Hematopoietic multipotent progenitor cell treated with erythropoietin and hydrocortisone succinate and interleukin-3 and kit ligand, for 4 days (in vitro differentiated cells): ENCODE results near the gene IRF2BPL.
A peak's percentile ranks its signal among the peaks of the same experiment; 100 is the strongest.
"Not testable (repeated sequence)": the region's sequence is repeated elsewhere in the genome, so short reads cannot be mapped to it uniquely, and the experiment has no call there.

ENCODE experiments used
- DNase-seq: peaks from one replicate; pipeline ENCODE4 v3.0.0-alpha.2; 2015

The IRF2BPL gene

GRCh38 chr14:77033622-77034589, 5.4 kb upstream of the IRF2BPL start:
- DNase-seq = peak; percentile 91

- peak; percentile 95 for DNase-seq
These were observed 4.5 kb upstream of the IRF2BPL start for GRCh38 chr14:77032844-77033621.

GRCh38 chr14:77032491-77032843, 4.0 kb upstream of the IRF2BPL start:
- DNase-seq = no peak

- DNase-seq = no peak
These were observed 3.4 kb upstream of the IRF2BPL start for GRCh38 chr14:77031759-77032490.

- DNase-seq = peak; percentile 84
These were observed 747 bp downstream of the IRF2BPL start for GRCh38 chr14:77027538-77028383.

GRCh38 chr14:77026930-77027537, 1.5 kb downstream of the IRF2BPL start:
- DNase-seq = peak; percentile 84

GRCh38 chr14:77026166-77026929, 2.2 kb downstream of the IRF2BPL start:
- DNase-seq = no peak

GRCh38 chr14:77025744-77026165, 2.8 kb downstream of the IRF2BPL start:
- no peak for DNase-seq

- DNase-seq = peak; percentile 55
These were observed 4.3 kb downstream of the IRF2BPL start for GRCh38 chr14:77024171-77024691.

GRCh38 chr14:77023001-77023996, 5.2 kb downstream of the IRF2BPL start:
- no peak for DNase-seq

GRCh38 chr14:77022236-77022852, 6.2 kb downstream of the IRF2BPL start:
- DNase-seq = no peak

GRCh38 chr14:77021424-77021823, 7.1 kb downstream of the IRF2BPL start:
- not testable (repeated sequence) for DNase-seq

GRCh38 chr14:77018785-77019184, 9.7 kb downstream of the IRF2BPL start:
- no peak for DNase-seq

- no peak for DNase-seq
These were observed 10.8 kb downstream of the IRF2BPL start for GRCh38 chr14:77017666-77018065.

GRCh38 chr14:77014734-77015133, 13.8 kb downstream of the IRF2BPL start:
- no peak for DNase-seq

- DNase-seq = no peak
These were observed 14.4 kb downstream of the IRF2BPL start for GRCh38 chr14:77014004-77014604.

GRCh38 chr14:77012193-77012765, 16.2 kb downstream of the IRF2BPL start:
- DNase-seq = no peak

- no peak for DNase-seq
These were observed 17.3 kb downstream of the IRF2BPL start for GRCh38 chr14:77011245-77011644.
